Mammary epithelial cell (primary cell): Measurements from ENCODE around the gene ZNF329.

ENCODE experiments used
- EZH2 ChIP-seq: IDR thresholded peaks from 2 replicates; pipeline ENCODE4 v1.6.1; 2012; ENCODE audit warnings: low read length, inconsistent platforms, borderline replicate concordance
- TF ChIP-seq, protein P1 (sequence below), 2 donors: IDR thresholded peaks in 1 of 2; conservative IDR thresholded peaks in 1 of 2; 2 replicates each; pipeline ENCODE4 v1.5.1; 2011 to 2012; ENCODE audit warnings: inconsistent platforms in 2 of 2, low read length in 2 of 2, mild to moderate bottlenecking in 2 of 2, control low read depth in 1 of 2, low read depth in 1 of 2; ENCODE audit not compliant: insufficient read depth in 1 of 2; ENCODE audit errors: extremely low read depth in 1 of 2

DNA sequence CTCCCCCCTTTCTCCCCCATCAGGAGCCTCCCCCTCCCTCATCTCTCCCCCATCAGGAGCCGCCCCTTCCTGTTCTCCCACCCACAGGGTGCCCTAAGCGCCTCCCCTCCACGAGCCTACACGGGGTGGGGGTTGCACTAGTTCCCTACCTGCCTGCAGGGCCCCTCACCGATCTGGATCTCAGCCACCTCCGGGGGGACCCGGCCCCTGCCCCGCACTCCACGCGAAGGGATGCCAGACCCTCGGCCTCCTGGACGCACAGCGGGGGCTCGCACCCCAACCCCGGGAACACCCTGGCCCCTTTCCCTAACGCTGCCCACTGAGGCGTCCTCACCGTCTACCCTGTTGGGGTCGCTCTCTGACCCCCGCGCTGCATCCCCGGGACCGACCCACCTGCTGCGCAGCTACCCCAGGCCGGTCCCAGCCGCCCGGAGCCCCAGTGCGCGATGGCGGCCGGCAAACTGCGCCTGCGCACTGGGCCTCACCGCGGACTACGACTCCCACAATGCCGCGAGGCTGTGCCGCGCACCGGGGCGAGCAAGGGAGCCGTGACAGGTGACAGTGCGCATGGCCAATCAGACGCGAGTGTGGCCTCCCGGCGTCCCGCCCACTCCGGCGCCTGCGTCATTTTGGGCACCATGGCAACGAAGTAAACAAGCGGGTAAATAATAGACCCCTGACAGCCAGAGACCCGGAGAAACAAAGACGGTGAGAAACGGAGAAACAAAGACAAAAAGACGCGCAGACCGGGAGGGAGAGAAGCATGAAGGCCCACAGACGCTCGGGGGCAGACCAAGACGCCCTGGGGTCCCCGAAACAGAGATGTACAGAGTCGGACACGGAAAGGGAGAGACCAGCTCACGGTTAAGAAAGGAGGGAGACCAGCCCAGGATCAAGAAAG is 52.6 kb downstream of the ZNF329 start, which contains the start of gene ZSCAN18:
- TF ChIP-seq, protein P1, sequence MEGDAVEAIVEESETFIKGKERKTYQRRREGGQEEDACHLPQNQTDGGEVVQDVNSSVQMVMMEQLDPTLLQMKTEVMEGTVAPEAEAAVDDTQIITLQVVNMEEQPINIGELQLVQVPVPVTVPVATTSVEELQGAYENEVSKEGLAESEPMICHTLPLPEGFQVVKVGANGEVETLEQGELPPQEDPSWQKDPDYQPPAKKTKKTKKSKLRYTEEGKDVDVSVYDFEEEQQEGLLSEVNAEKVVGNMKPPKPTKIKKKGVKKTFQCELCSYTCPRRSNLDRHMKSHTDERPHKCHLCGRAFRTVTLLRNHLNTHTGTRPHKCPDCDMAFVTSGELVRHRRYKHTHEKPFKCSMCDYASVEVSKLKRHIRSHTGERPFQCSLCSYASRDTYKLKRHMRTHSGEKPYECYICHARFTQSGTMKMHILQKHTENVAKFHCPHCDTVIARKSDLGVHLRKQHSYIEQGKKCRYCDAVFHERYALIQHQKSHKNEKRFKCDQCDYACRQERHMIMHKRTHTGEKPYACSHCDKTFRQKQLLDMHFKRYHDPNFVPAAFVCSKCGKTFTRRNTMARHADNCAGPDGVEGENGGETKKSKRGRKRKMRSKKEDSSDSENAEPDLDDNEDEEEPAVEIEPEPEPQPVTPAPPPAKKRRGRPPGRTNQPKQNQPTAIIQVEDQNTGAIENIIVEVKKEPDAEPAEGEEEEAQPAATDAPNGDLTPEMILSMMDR (conservative IDR thresholded peaks at IDR 0.05 in 1 of 2, IDR thresholded peaks at IDR 0.05 in 1 of 2; ENCODE audit: extremely low read depth in 1 of 2, insufficient read depth in 1 of 2, low read depth in 1 of 2, low read length in 2 of 2), result no peak
- TF ChIP-seq EZH2, result no peak
